Loucy (cell line): Measurements from ENCODE around the gene SETD3.

ENCODE experiments used
- H2AFZ ChIP-seq: fragments of 200-600 bp; sonication (generic); 2 replicates; pipeline ENCODE4 v1.6.0; 2016; ENCODE audit warnings: antibody characterized with exemption, mild to moderate bottlenecking, low read length, moderate library complexity
- H3F3A ChIP-seq: fragments of 200-600 bp; 2 replicates; pipeline ENCODE4 v1.6.0; 2016; ENCODE audit warnings: antibody characterized with exemption, low read depth, mild to moderate bottlenecking
- H3K27me3 ChIP-seq: fragments of 200-600 bp; sonication (generic); 2 replicates; pipeline ENCODE4 v1.6.1; 2014; ENCODE audit warnings: low read length, mild to moderate bottlenecking; ENCODE audit not compliant: insufficient read depth, poor library complexity, severe bottlenecking
- H3K36me3 ChIP-seq: fragments of 200-600 bp; sonication (generic); 2 replicates; pipeline ENCODE4 v1.6.1; 2016; ENCODE audit warnings: low read length; ENCODE audit not compliant: insufficient read depth
- H3K4me1 ChIP-seq: fragments of 200-600 bp; sonication (generic); 2 replicates; pipeline ENCODE4 v1.5.1; 2014; ENCODE audit warnings: low read length, mild to moderate bottlenecking; ENCODE audit not compliant: insufficient read depth, poor library complexity, severe bottlenecking
- H3K4me2 ChIP-seq: fragments of 200-600 bp; sonication (generic); 2 replicates; pipeline ENCODE4 v1.6.0; 2014; ENCODE audit warnings: antibody characterized with exemption, low read length, low read depth, mild to moderate bottlenecking; ENCODE audit not compliant: poor library complexity, severe bottlenecking
- H3K4me3 ChIP-seq: fragments of 200-600 bp; sonication (generic); 2 replicates; pipeline ENCODE4 v1.5.1; 2014; ENCODE audit warnings: low read length, mild to moderate bottlenecking, mixed read lengths; ENCODE audit not compliant: poor library complexity, severe bottlenecking
- H3K79me2 ChIP-seq: fragments of 200-600 bp; sonication (generic); 2 replicates; pipeline ENCODE4 v1.6.1; 2014; ENCODE audit warnings: low read length; ENCODE audit not compliant: insufficient read depth
- H3K9ac ChIP-seq: fragments of 200-600 bp; sonication (generic); 2 replicates; pipeline ENCODE4 v1.6.0; 2014; ENCODE audit warnings: mild to moderate bottlenecking, low read depth, low read length, moderate library complexity; ENCODE audit not compliant: poor library complexity, severe bottlenecking
- H3K9me2 ChIP-seq: fragments of 200-600 bp; sonication (generic); replicated peaks from 2 replicates; pipeline ENCODE4 v1.6.1; 2016; ENCODE audit warnings: low read depth, low read length, mixed read lengths
- H3K9me3 ChIP-seq: fragments of 200-600 bp; sonication (generic); 2 replicates; pipeline ENCODE4 v1.6.1; 2014; ENCODE audit warnings: mild to moderate bottlenecking, antibody characterized with exemption, low read length, low read depth; ENCODE audit not compliant: insufficient read depth
- H4K20me1 ChIP-seq: fragments of 200-600 bp; sonication (generic); 2 replicates; pipeline ENCODE4 v1.6.0; 2014; ENCODE audit warnings: antibody characterized with exemption, low read length, mild to moderate bottlenecking; ENCODE audit not compliant: insufficient read depth, poor library complexity, severe bottlenecking
- CTCF ChIP-seq: fragments of 200-600 bp; sonication (generic); conservative IDR thresholded peaks from 2 replicates; pipeline ENCODE4 v1.5.1; 2014; ENCODE audit warnings: mild to moderate bottlenecking, antibody characterized with exemption, low read length
- EZH2phosphoT487 ChIP-seq: fragments of 200-600 bp; IDR thresholded peaks from 2 replicates; pipeline ENCODE4 v1.6.1; 2018; ENCODE audit warnings: antibody characterized with exemption, mild to moderate bottlenecking, moderate library complexity, borderline replicate concordance

SETD3 gene

GRCh38 chr14:99424306-99424877 lies 56.3 kb downstream of the SETD3 start:
- no peak overlapping the region for H3K9ac ChIP-seq
- peaks cover 9% of the 10 kb centered on the region for H3K4me1 ChIP-seq

GRCh38 chr14:99423434-99423833 lies 57.2 kb downstream of the SETD3 start:
- TF ChIP-seq EZH2phosphoT487 = no peak
- TF ChIP-seq CTCF = no peak

More at GRCh38 chr14:99424306-99424877, 56.3 kb downstream of the SETD3 start:
- Histone ChIP-seq H4K20me1 (peaks cover 6% of the 10 kb centered on the region), H3K4me3 (no peak overlapping the region), H3K36me3 (peaks cover 42% of the 10 kb centered on the region), H2AFZ (no peak overlapping the region), H3K9me3 (peaks cover 3% of the 10 kb centered on the region; the same call in 1 of the 2 replicates), H3K79me2 (peaks cover 24% of the 10 kb centered on the region; the same call in 1 of the 2 replicates), H3K4me2 (no peak overlapping the region), H3F3A (no peaks in the 10 kb centered on the region), H3K27me3 (no peaks in the 10 kb centered on the region), H3K9me2 (no peaks in the 10 kb centered on the region)
- TF ChIP-seq CTCF = no peak
- TF ChIP-seq EZH2phosphoT487 = no peak

GRCh38 chr14:99422228-99423010 lies 58.2 kb downstream of the SETD3 start:
- no peak overlapping the region for H2AFZ ChIP-seq
- H3K4me3 ChIP-seq = no peak overlapping the region
- H3K4me2 ChIP-seq = no peak overlapping the region
- H3K27me3 ChIP-seq = no peaks in the 10 kb centered on the region
- H3K9me2 ChIP-seq = no peaks in the 10 kb centered on the region
- peaks cover 17% of the 10 kb centered on the region; the same call in 1 of the 2 replicates for H3K79me2 ChIP-seq
- no peak overlapping the region for H3K9ac ChIP-seq
- no peaks in the 10 kb centered on the region for H3F3A ChIP-seq
- peaks cover 6% of the 10 kb centered on the region for H4K20me1 ChIP-seq
- peaks cover 23% of the 10 kb centered on the region for H3K36me3 ChIP-seq
- H3K4me1 ChIP-seq = peaks cover 9% of the 10 kb centered on the region
- H3K9me3 ChIP-seq = no peaks in the 10 kb centered on the region
- TF ChIP-seq CTCF = no peak
- TF ChIP-seq EZH2phosphoT487 = no peak

More at GRCh38 chr14:99423434-99423833, 57.2 kb downstream of the SETD3 start:
- Histone ChIP-seq H3K4me1 (peaks cover 9% of the 10 kb centered on the region), H3K9ac (no peak overlapping the region), H3K4me2 (no peak overlapping the region), H3K9me2 (no peaks in the 10 kb centered on the region), H2AFZ (no peak overlapping the region), H4K20me1 (peaks cover 6% of the 10 kb centered on the region), H3K9me3 (no peaks in the 10 kb centered on the region), H3K36me3 (peaks cover 33% of the 10 kb centered on the region), H3F3A (no peaks in the 10 kb centered on the region), H3K27me3 (no peaks in the 10 kb centered on the region), H3K79me2 (peaks cover 24% of the 10 kb centered on the region; the same call in 1 of the 2 replicates), H3K4me3 (no peak overlapping the region)
